B cell (primary cell): ENCODE measurements around the gene NPAS1. TPM values are rescaled to one million over a fixed set of nuclear protein-coding genes. Genes with fewer than 3 reads are reported as not detected.

Experiments used
- ATAC-seq: fragments of 200-7000 bp; cut with Tn5 transposase; one replicate; pipeline ENCODE4 v1.10.0; 2021; ENCODE audit warnings: low read depth, mild to moderate bottlenecking, moderate number of reproducible peaks, moderate library complexity
- CTCF ChIA-PET: fragments of 350-600 bp; sonication (Branson Sonifier 250); formaldehyde crosslinking; loops from one replicate; lab custom pipeline; 2021; ENCODE audit warnings: antibody characterized with exemption, inconsistent platforms; lab: Charles Lee
- POLR2A ChIA-PET: fragments of 350-600 bp; sonication (Branson Sonifier 250); formaldehyde crosslinking; loops from one replicate; lab custom pipeline; 2021; ENCODE audit warnings: antibody characterized with exemption; lab: Charles Lee
- DNase-seq: peaks from one replicate; pipeline ENCODE4 v3.0.0; 2013
- H2AFZ ChIP-seq: 2 replicates; pipeline ENCODE4 v1.6.1; 2012; ENCODE audit warnings: mild to moderate bottlenecking, low read depth, low read length; ENCODE audit not compliant: insufficient read depth, poor library complexity, severe bottlenecking
- H3K27ac ChIP-seq, 2 donors: 1 replicate in 1 of 2; 2 replicates in 1 of 2; pipeline ENCODE4 v1.5.1; 2012 to 2013; ENCODE audit warnings: low read length in 2 of 2, mild to moderate bottlenecking in 2 of 2, moderate library complexity in 1 of 2
- H3K27me3 ChIP-seq, 4 experiments: fragments of 200-600 bp in 1 of 4; sonication (generic) in 1 of 4; replicated peaks in 1 of 4; 1 replicate in 2 of 4; 2 replicates in 2 of 4; pipeline versions ENCODE4 v1.6.1 to v1.7.0; 2013 to 2016; ENCODE audit warnings: low read length in 3 of 4, mild to moderate bottlenecking in 2 of 4, mixed read lengths in 1 of 4, moderate library complexity in 1 of 4; ENCODE audit not compliant: insufficient read depth in 4 of 4, control insufficient read depth in 3 of 4; ENCODE audit errors: control extremely low read depth in 1 of 4
- H3K36me3 ChIP-seq, 2 experiments: replicated peaks in 1 of 2; 1 replicate in 1 of 2; 2 replicates in 1 of 2; pipeline versions ENCODE4 v1.6.1 to v1.7.1; 2013; ENCODE audit warnings: low read length in 1 of 2; ENCODE audit not compliant: insufficient read depth in 2 of 2, control insufficient read depth in 1 of 2; ENCODE audit errors: control extremely low read depth in 1 of 2, extremely low read depth in 1 of 2
- H3K4me1 ChIP-seq, 2 donors: fragments of 200-600 bp in 1 of 2; sonication (generic) in 1 of 2; 1 replicate in 1 of 2; 2 replicates in 1 of 2; pipeline versions ENCODE4 v1.5.1 to v1.6.1; 2013 to 2017; ENCODE audit warnings: low read length in 2 of 2; ENCODE audit not compliant: control insufficient read depth in 2 of 2, insufficient read depth in 2 of 2
- H3K4me2 ChIP-seq: replicated peaks from 2 replicates; pipeline ENCODE3; 2012; ENCODE audit warnings: mild to moderate bottlenecking, low read depth, low read length; ENCODE audit not compliant: poor library complexity, severe bottlenecking
- H3K4me3 ChIP-seq, 5 experiments: fragments of 200-600 bp in 1 of 5; sonication (generic) in 1 of 5; 1 replicate in 3 of 5; 2 replicates in 2 of 5; pipeline versions ENCODE4 v1.5.1 to v1.7.0; 2011 to 2016; ENCODE audit warnings: low read length in 4 of 5, mild to moderate bottlenecking in 4 of 5, low read depth in 2 of 5, control low read depth in 1 of 5, moderate library complexity in 1 of 5; ENCODE audit not compliant: insufficient read depth in 1 of 5; ENCODE audit errors: control extremely low read depth in 1 of 5, extremely low read depth in 1 of 5
- H3K79me2 ChIP-seq: fragments of 200-600 bp; sonication (generic); one replicate; pipeline ENCODE4 v1.6.0; 2016; ENCODE audit warnings: low read length; ENCODE audit not compliant: control insufficient read depth, insufficient read depth
- H3K9ac ChIP-seq: fragments of 200-600 bp; sonication (generic); 2 replicates; pipeline ENCODE4 v1.6.1; 2017; ENCODE audit warnings: mild to moderate bottlenecking, low read length, moderate library complexity
- H3K9me3 ChIP-seq, 3 donors: one replicate each; pipeline versions ENCODE4 v1.6.1 to v1.7.1; 2013; ENCODE audit warnings: low read length in 2 of 3; ENCODE audit not compliant: control insufficient read depth in 2 of 3, insufficient read depth in 1 of 3; ENCODE audit errors: control extremely low read depth in 1 of 3
- H4K20me1 ChIP-seq: 2 replicates; pipeline ENCODE4 v1.6.0; 2012; ENCODE audit warnings: mild to moderate bottlenecking, low read length; ENCODE audit not compliant: insufficient read depth, control insufficient read depth, poor library complexity, severe bottlenecking
- H3K27ac Mint-ChIP-seq: one replicate; pipeline ENCODE4 v1.8.0; 2021; ENCODE audit warnings: mixed read lengths
- H3K27me3 Mint-ChIP-seq: one replicate; pipeline ENCODE4 v1.8.0; 2021; ENCODE audit warnings: mixed read lengths
- H3K4me1 Mint-ChIP-seq: one replicate; pipeline ENCODE4 v1.8.0; 2021; ENCODE audit warnings: mixed read lengths
- H3K4me3 Mint-ChIP-seq: one replicate; pipeline ENCODE4 v1.8.0; 2021; ENCODE audit warnings: mixed read lengths
- H3K9me3 Mint-ChIP-seq: one replicate; pipeline ENCODE4 v1.8.0; 2022; ENCODE audit warnings: mixed read lengths; ENCODE audit not compliant: insufficient read depth
- EZH2 ChIP-seq: IDR thresholded peaks from 2 replicates; pipeline ENCODE4 v1.6.1; 2012; ENCODE audit warnings: borderline replicate concordance, low read depth, mild to moderate bottlenecking, moderate library complexity, low read length; ENCODE audit not compliant: insufficient read depth, poor library complexity, severe bottlenecking
- WGBS: methylation state at CpG from one replicate; pipeline ENCODE4 v1.1.5; 2013; ENCODE audit warnings: missing lambda C conversion rate; ENCODE audit not compliant: insufficient coverage; 5-methylcytosine and 5-hydroxymethylcytosine counted together
- intact Hi-C: fragments of 100-400 bp; cut with micrococcal nuclease; formaldehyde crosslinking; loops from one replicate; pipeline ENCODE4 v1.10.0; 2022
- polyA plus RNA-seq: library from polyadenylated mRNA; depleted of rRNA; stranded (reverse); fragments of >200 nt; gene quantifications from 2 replicates; pipeline ENCODE4 v1.2.3, GENCODE V29; 2012
- total RNA-seq, 2 donors: library from RNA; stranded (reverse); fragments of 120-200 nt in 1 of 2; gene quantifications; 1 replicate in 1 of 2; 2 replicates in 1 of 2; pipeline versions ENCODE4 v1.2.3 to v1.2.4, GENCODE V29; 2013 to 2022
- TF ChIP-seq, protein P1 (sequence below): fragments of 200-600 bp; IDR thresholded peaks from one replicate; pipeline ENCODE4 v1.8.0; 2022; ENCODE audit warnings: antibody characterized with exemption, mild to moderate bottlenecking

Gene NPAS1
- total and polyA plus RNA-seq, 2 donors (not counting 1 experiment from before 2014, with no cell fraction given): 1.1 to 1.7 TPM

DNA sequence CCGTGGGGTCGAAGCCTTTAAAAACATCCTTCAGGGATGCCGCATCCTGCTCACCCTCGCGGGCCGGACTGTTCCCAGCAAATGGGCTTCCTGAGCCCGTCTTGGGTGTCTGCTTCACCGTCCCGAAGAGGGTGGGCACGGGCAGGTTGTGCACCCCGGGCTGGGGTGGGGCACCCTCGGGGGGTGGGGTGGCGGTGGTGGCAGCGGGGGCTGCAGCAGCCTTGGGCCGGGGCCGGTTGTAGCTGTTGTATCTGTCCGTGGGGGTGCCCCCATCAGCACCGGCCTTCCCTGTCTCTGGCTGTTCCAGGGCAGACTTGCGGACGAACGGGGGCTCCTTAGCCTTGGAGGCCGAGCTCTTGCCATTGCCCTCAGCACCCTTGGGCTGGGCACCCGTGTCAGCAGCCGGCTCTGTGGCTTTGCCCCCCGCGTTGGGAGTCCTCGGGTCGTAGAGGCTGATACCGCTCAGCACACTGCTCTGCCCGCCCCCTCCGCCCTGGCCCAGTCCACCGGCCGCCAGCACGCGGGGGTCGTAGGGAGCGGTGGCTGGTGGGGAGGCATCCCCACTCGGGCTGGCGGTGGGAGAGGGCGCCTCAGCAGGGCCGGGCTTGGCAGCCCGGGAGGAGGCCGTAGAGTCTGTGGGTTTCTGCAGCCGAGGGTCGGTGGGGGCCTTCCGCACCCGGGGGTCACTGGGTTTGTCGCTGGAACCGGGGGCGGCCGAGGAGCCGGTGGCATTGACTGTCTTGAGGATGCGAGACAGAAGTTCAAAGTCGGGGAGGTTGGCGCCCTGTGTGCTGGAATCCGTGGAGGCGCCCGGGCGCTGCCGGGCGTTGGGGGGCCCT is 47.0 kb downstream of the NPAS1 start:
- no peak overlapping the region for H3K27ac ChIP-seq
- peaks cover 60% of the 10 kb centered on the region for H4K20me1 ChIP-seq
- H3K79me2 ChIP-seq: peaks cover 15% of the 10 kb centered on the region
- no peaks in the 10 kb centered on the region for H3K9me3 ChIP-seq
- CTCF ChIA-PET: interaction anchor here (1.0 kb wide), 1 partner anchor 13 kb away, joined by 3 read pairs; no protein-coding TSS in a partner anchor
- H3K9ac ChIP-seq: no peak overlapping the region
- H3K27ac Mint-ChIP-seq: no peak overlapping the region
- DNase-seq: no peak
- WGBS: 96% methylated on average over 61 of the region's 61 CpGs
- H3K36me3 ChIP-seq: peaks cover 1 to 63% of the 10 kb centered on the region in 2 experiments
- H3K27me3 Mint-ChIP-seq: no peaks in the 10 kb centered on the region
- H3K4me1 ChIP-seq: no peaks in the 10 kb centered on the region
- H3K9me3 Mint-ChIP-seq: no peaks in the 10 kb centered on the region
- no peaks in the 10 kb centered on the region for H3K27me3 ChIP-seq
- no peaks in the 10 kb centered on the region for H3K4me1 Mint-ChIP-seq
- intact Hi-C loops: no loop called here
- H2AFZ ChIP-seq: no peak overlapping the region
- POLR2A ChIA-PET: no interaction called here
- ATAC-seq: no peak
- TF ChIP-seq EZH2: no peak
- TF ChIP-seq, protein P1, sequence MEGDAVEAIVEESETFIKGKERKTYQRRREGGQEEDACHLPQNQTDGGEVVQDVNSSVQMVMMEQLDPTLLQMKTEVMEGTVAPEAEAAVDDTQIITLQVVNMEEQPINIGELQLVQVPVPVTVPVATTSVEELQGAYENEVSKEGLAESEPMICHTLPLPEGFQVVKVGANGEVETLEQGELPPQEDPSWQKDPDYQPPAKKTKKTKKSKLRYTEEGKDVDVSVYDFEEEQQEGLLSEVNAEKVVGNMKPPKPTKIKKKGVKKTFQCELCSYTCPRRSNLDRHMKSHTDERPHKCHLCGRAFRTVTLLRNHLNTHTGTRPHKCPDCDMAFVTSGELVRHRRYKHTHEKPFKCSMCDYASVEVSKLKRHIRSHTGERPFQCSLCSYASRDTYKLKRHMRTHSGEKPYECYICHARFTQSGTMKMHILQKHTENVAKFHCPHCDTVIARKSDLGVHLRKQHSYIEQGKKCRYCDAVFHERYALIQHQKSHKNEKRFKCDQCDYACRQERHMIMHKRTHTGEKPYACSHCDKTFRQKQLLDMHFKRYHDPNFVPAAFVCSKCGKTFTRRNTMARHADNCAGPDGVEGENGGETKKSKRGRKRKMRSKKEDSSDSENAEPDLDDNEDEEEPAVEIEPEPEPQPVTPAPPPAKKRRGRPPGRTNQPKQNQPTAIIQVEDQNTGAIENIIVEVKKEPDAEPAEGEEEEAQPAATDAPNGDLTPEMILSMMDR: no peak
- H3K4me3 ChIP-seq: no peak overlapping the region
- no peak overlapping the region for H3K4me2 ChIP-seq
- no peak overlapping the region for H3K4me3 Mint-ChIP-seq

DNA sequence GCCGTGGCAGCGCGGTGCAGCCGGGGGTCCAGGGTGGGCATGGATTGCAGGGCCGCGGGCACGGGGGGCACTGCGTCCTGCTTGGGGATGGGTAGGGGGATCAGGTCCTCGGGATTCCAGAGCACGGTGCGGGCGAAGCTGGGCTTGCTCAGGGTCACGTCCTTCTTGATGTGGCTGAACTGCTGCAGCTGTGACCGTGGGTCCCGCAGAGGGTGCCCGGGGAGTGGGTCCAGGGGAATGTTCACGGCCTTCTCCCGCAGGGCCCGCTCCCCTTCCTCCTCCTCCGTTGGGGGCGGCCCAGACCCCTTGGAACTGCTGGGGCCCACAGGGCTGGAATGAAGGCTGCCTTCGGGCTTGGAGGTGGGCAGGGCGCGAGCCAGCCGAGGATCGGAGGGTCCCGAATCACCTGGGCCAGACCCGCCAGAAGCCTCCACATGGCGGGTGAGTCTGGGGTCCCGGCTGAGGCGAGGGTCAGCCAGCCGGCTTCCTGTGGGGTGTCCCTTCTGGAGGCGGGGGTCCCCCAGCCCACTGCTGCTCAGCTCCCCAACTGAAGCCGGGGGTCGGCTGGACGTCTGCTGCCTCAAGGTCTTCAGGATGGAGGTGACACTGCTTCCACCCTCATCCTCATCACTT is 47.7 kb downstream of the NPAS1 start:
- TF ChIP-seq, protein P1: no peak
- no peak for TF ChIP-seq EZH2
- H3K27me3 Mint-ChIP-seq: no peaks in the 10 kb centered on the region
- peaks cover 66% of the 10 kb centered on the region for H4K20me1 ChIP-seq
- DNase-seq (no peak), ATAC-seq (no peak)
- peaks cover 1 to 69% of the 10 kb centered on the region in 2 experiments for H3K36me3 ChIP-seq
- H3K9ac ChIP-seq: no peak overlapping the region
- no peaks in the 10 kb centered on the region for H3K4me1 Mint-ChIP-seq
- no peak overlapping the region for H3K27ac ChIP-seq
- H3K4me3 Mint-ChIP-seq: no peak overlapping the region
- WGBS: 98% methylated on average over 33 of the region's 36 CpGs
- H3K27ac Mint-ChIP-seq: no peak overlapping the region
- H3K4me2 ChIP-seq: no peak overlapping the region
- peaks cover 22% of the 10 kb centered on the region for H3K79me2 ChIP-seq
- no peaks in the 10 kb centered on the region for H3K9me3 ChIP-seq
- H2AFZ ChIP-seq: no peak overlapping the region
- H3K4me3 ChIP-seq: no peak overlapping the region
- no peaks in the 10 kb centered on the region for H3K4me1 ChIP-seq
- intact Hi-C loops: no loop called here
- H3K9me3 Mint-ChIP-seq: no peaks in the 10 kb centered on the region
- ChIA-PET POLR2A (no interaction called here), CTCF (interaction anchor here (1.0 to 1.3 kb wide), 3 partner anchors 12 to 57 kb away, joined by 3 to 4 read pairs (median 3); no protein-coding TSS in a partner anchor)
- H3K27me3 ChIP-seq: no peaks in the 10 kb centered on the region
